Measurements from ENCODE around the gene MAP2K4.

DNA sequence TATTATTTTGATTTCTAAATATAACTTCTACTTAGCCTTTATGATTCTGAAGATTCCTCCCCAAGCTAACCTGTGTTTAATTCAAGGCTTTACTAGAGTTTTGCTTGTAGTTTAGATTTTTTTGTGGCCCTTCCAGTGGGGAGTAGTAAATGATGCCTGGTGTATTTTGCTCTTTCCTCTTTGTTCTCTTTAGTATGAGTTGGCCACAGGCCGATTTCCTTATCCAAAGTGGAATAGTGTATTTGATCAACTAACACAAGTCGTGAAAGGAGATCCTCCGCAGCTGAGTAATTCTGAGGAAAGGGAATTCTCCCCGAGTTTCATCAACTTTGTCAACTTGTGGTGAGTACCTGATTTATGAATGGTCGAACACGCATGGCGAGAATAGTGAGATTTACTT, 108.3 kb downstream of the MAP2K4 start:
- TF ChIP-seq, protein P1, sequence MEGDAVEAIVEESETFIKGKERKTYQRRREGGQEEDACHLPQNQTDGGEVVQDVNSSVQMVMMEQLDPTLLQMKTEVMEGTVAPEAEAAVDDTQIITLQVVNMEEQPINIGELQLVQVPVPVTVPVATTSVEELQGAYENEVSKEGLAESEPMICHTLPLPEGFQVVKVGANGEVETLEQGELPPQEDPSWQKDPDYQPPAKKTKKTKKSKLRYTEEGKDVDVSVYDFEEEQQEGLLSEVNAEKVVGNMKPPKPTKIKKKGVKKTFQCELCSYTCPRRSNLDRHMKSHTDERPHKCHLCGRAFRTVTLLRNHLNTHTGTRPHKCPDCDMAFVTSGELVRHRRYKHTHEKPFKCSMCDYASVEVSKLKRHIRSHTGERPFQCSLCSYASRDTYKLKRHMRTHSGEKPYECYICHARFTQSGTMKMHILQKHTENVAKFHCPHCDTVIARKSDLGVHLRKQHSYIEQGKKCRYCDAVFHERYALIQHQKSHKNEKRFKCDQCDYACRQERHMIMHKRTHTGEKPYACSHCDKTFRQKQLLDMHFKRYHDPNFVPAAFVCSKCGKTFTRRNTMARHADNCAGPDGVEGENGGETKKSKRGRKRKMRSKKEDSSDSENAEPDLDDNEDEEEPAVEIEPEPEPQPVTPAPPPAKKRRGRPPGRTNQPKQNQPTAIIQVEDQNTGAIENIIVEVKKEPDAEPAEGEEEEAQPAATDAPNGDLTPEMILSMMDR (IDR thresholded peaks at IDR 0.05): no peak
- no peak for TF ChIP-seq POLR2A (IDR thresholded peaks at IDR 0.05)

Measured in lower leg skin (tissue), 3 donors.